ENCODE measurements around the gene SLC12A7. TPM values are rescaled to one million over a fixed set of nuclear protein-coding genes. Genes with fewer than 3 reads are reported as not detected.

Gene SLC12A7
- total RNA-seq, 2 experiments from 2014 or later, result 0.06 TPM; not detected in 1

- H3K36me3 ChIP-seq (ENCODE audit: insufficient read depth, low read length), result no peaks in the 10 kb centered on the region
- H4K20me1 ChIP-seq (ENCODE audit: insufficient read depth, low read length), result no peaks in the 10 kb centered on the region
- no TSS peak for BruUV-seq (replicated peaks)
- no peak overlapping the region for H3K4me2 ChIP-seq (ENCODE audit: low read length)
- H3K27ac ChIP-seq (ENCODE audit: low read depth, low read length, poor library complexity, severe bottlenecking), result no peak overlapping the region
- H3K9me3 ChIP-seq (ENCODE audit: low read length), result no peaks in the 10 kb centered on the region
- CTCF ChIA-PET (ENCODE audit: unreplicated experiment), result no interaction called here
- no peak for DNase-seq (ENCODE audit: low spot score)
- no peaks in the 10 kb centered on the region for H3K4me1 ChIP-seq (ENCODE audit: insufficient read depth, low read length, poor library complexity, severe bottlenecking)
- no peak overlapping the region for H3K4me3 ChIP-seq (ENCODE audit: low read depth, low read length, poor library complexity, severe bottlenecking)
- TF ChIP-seq EZH2phosphoT487 (IDR thresholded peaks at IDR 0.05; ENCODE audit: borderline replicate concordance, low read depth, low read length), result no peak
- no peak for TF ChIP-seq CTCF (conservative IDR thresholded peaks at IDR 0.05; ENCODE audit: low read length)
- no peaks in the 10 kb centered on the region for H3K9me2 ChIP-seq (ENCODE audit: insufficient read depth, low read length)
- no peak overlapping the region for H2AFZ ChIP-seq (ENCODE audit: low read length)
- no peaks in the 10 kb centered on the region for H3K79me2 ChIP-seq (ENCODE audit: insufficient read depth, low read depth, low read length)
- POLR2A ChIA-PET, result no interaction called here
- intact Hi-C loops (cut with micrococcal nuclease; ENCODE audit: unreplicated experiment), result no loop called here
These were observed 10.0 kb upstream of the SLC12A7 start for GRCh38 chr5:1121891-1122290.

DNA sequence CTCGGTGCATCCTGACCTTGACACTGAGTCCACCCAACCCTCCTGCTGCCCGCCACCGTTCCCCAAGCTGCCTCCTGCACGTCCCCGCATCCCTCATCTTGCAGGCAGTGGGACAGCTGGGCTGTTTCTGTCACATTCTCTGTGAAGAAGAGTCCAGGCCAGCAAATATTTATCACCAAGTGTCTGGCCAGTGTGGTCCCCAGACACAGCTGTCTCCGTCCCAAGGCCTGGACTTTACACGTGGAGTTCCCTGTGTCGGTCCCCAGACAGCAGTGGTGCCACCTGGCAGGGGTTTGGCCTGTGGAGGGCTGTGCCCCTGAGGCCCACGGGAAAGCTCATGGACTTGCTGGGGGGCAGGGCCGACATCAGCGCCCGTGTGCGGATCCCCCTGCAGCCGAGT is 9.2 kb upstream of the SLC12A7 start:
- Histone ChIP-seq H3K4me3 (ENCODE audit: low read depth, low read length, poor library complexity, severe bottlenecking) (no peak overlapping the region), H4K20me1 (ENCODE audit: insufficient read depth, low read length) (no peaks in the 10 kb centered on the region), H3K36me3 (ENCODE audit: insufficient read depth, low read length) (no peaks in the 10 kb centered on the region), H3K9me3 (ENCODE audit: low read length) (no peaks in the 10 kb centered on the region), H3K79me2 (ENCODE audit: insufficient read depth, low read depth, low read length) (no peaks in the 10 kb centered on the region), H2AFZ (ENCODE audit: low read length) (no peak overlapping the region), H3K9me2 (ENCODE audit: insufficient read depth, low read length) (no peaks in the 10 kb centered on the region), H3K4me1 (ENCODE audit: insufficient read depth, low read length, poor library complexity, severe bottlenecking) (no peaks in the 10 kb centered on the region), H3K27ac (ENCODE audit: low read depth, low read length, poor library complexity, severe bottlenecking) (no peak overlapping the region), H3K4me2 (ENCODE audit: low read length) (no peak overlapping the region)
- ChIA-PET CTCF (ENCODE audit: unreplicated experiment) (no interaction called here), POLR2A (no interaction called here)
- intact Hi-C loops (cut with micrococcal nuclease; ENCODE audit: unreplicated experiment), result no loop called here
- BruUV-seq (replicated peaks), result no TSS peak
- no peak for DNase-seq (ENCODE audit: low spot score)
- TF ChIP-seq CTCF (conservative IDR thresholded peaks at IDR 0.05; ENCODE audit: low read length) (no peak), EZH2phosphoT487 (IDR thresholded peaks at IDR 0.05; ENCODE audit: borderline replicate concordance, low read depth, low read length) (no peak)

GRCh38 chr5:1120236-1120999 is 8.6 kb upstream of the SLC12A7 start:
- TF ChIP-seq CTCF (conservative IDR thresholded peaks at IDR 0.05; ENCODE audit: low read length) (no peak), EZH2phosphoT487 (IDR thresholded peaks at IDR 0.05; ENCODE audit: borderline replicate concordance, low read depth, low read length) (no peak)
- no peaks in the 10 kb centered on the region for H3K4me1 ChIP-seq (ENCODE audit: insufficient read depth, low read length, poor library complexity, severe bottlenecking)
- no peaks in the 10 kb centered on the region for H3K9me2 ChIP-seq (ENCODE audit: insufficient read depth, low read length)
- no peaks in the 10 kb centered on the region for H3K9me3 ChIP-seq (ENCODE audit: low read length)
- H2AFZ ChIP-seq (ENCODE audit: low read length), result no peak overlapping the region
- no peak overlapping the region for H3K4me2 ChIP-seq (ENCODE audit: low read length)
- DNase-seq (ENCODE audit: low spot score), result no peak
- no TSS peak for BruUV-seq (replicated peaks)
- H3K4me3 ChIP-seq (ENCODE audit: low read depth, low read length, poor library complexity, severe bottlenecking), result no peak overlapping the region
- no peaks in the 10 kb centered on the region for H3K36me3 ChIP-seq (ENCODE audit: insufficient read depth, low read length)
- CTCF ChIA-PET (ENCODE audit: unreplicated experiment), result no interaction called here
- intact Hi-C loops (cut with micrococcal nuclease; ENCODE audit: unreplicated experiment), result no loop called here
- POLR2A ChIA-PET, result no interaction called here
- no peaks in the 10 kb centered on the region for H3K79me2 ChIP-seq (ENCODE audit: insufficient read depth, low read depth, low read length)
- H4K20me1 ChIP-seq (ENCODE audit: insufficient read depth, low read length), result no peaks in the 10 kb centered on the region
- no peak overlapping the region for H3K27ac ChIP-seq (ENCODE audit: low read depth, low read length, poor library complexity, severe bottlenecking)
